SW 1271 (cell line): ENCODE measurements around the gene SLC38A1.
"Not testable (repeated sequence)": the region's sequence is repeated elsewhere in the genome, so short reads cannot be mapped to it uniquely, and the experiment has no call there.

Experiments
- DNase-seq, 2 experiments: peaks; one replicate each; lab custom pipeline; 2025; lab: John Stamatoyannopoulos, UW

SLC38A1 gene

GRCh38 chr12:46164186-46164761, 104.6 kb downstream of the SLC38A1 start:
- no peak for DNase-seq

- not testable (repeated sequence) for DNase-seq
Observed at GRCh38 chr12:46162549-46163076, 106.2 kb downstream of the SLC38A1 start.

- no peak for DNase-seq
Observed at GRCh38 chr12:46160981-46161690, 107.7 kb downstream of the SLC38A1 start.

GRCh38 chr12:46160101-46160980, 108.5 kb downstream of the SLC38A1 start:
- DNase-seq: no peak

GRCh38 chr12:46159309-46159901, 109.4 kb downstream of the SLC38A1 start:
- no peak for DNase-seq

- no peak for DNase-seq
Observed at GRCh38 chr12:46158501-46158900, 110.3 kb downstream of the SLC38A1 start.

GRCh38 chr12:46154221-46154985, 114.4 kb downstream of the SLC38A1 start:
- peak in 1 of 2 experiments; percentile 40 for DNase-seq

GRCh38 chr12:46153268-46153872, 115.5 kb downstream of the SLC38A1 start:
- peak in 1 of 2 experiments; percentile 55 for DNase-seq

GRCh38 chr12:46152456-46152855, 116.4 kb downstream of the SLC38A1 start:
- DNase-seq: no peak

- DNase-seq: no peak
Observed at GRCh38 chr12:46150735-46151134, 118.1 kb downstream of the SLC38A1 start.

GRCh38 chr12:46149905-46150304, 118.9 kb downstream of the SLC38A1 start:
- DNase-seq: no peak

GRCh38 chr12:46149079-46149464, 119.8 kb downstream of the SLC38A1 start:
- no peak for DNase-seq

GRCh38 chr12:46148327-46149078, 120.3 kb downstream of the SLC38A1 start:
- no peak for DNase-seq

GRCh38 chr12:46147144-46147543, 121.7 kb downstream of the SLC38A1 start:
- DNase-seq: no peak

GRCh38 chr12:46145881-46146280, 123.0 kb downstream of the SLC38A1 start:
- DNase-seq: no peak

GRCh38 chr12:46144433-46144832, 124.4 kb downstream of the SLC38A1 start:
- DNase-seq: no peak

GRCh38 chr12:46136249-46136648, 132.6 kb downstream of the SLC38A1 start:
- no peak for DNase-seq

- no peak for DNase-seq
Observed at GRCh38 chr12:46135750-46136149, 133.1 kb downstream of the SLC38A1 start.

- DNase-seq: no peak
Observed at GRCh38 chr12:46134852-46135251, 134.0 kb downstream of the SLC38A1 start.

GRCh38 chr12:46134205-46134811, 134.5 kb downstream of the SLC38A1 start:
- DNase-seq: no peak
